HepG2 (cell line): ENCODE results near the gene NME2. TPM values are rescaled to one million over a fixed set of nuclear protein-coding genes. Genes with fewer than 3 reads are reported as not detected.

Experiments
- BORCS8-MEF2B ChIP-seq: sonication (generic); formaldehyde crosslinking; IDR thresholded peaks from 2 replicates; pipeline ENCODE4 v1.8.0; 2022; ENCODE audit warnings: mild to moderate bottlenecking, missing genetic modification reagents
- CHCHD3 ChIP-seq: sonication (generic); formaldehyde crosslinking; IDR thresholded peaks from 2 replicates; pipeline ENCODE4 v1.8.0; 2022; ENCODE audit warnings: mild to moderate bottlenecking, missing genetic modification reagents, moderate library complexity
- E2F1 ChIP-seq: sonication (generic); formaldehyde crosslinking; IDR thresholded peaks from 2 replicates; pipeline ENCODE4 v1.5.0; 2020; ENCODE audit warnings: missing genetic modification reagents
- ELF4 ChIP-seq: sonication (generic); formaldehyde crosslinking; IDR thresholded peaks from 2 replicates; pipeline ENCODE4 v1.5.0; 2020; ENCODE audit warnings: missing genetic modification reagents, mild to moderate bottlenecking, moderate library complexity, borderline replicate concordance
- MED8 ChIP-seq: sonication (generic); formaldehyde crosslinking; IDR thresholded peaks from 2 replicates; pipeline ENCODE4 v1.8.1; 2023; ENCODE audit warnings: mild to moderate bottlenecking, missing genetic modification reagents; ENCODE audit not compliant: insufficient replicate concordance
- NAIF1 ChIP-seq: sonication (generic); formaldehyde crosslinking; IDR thresholded peaks from 2 replicates; pipeline ENCODE4 v1.5.0; 2020; ENCODE audit warnings: mild to moderate bottlenecking, missing genetic modification reagents, borderline replicate concordance
- PAWR ChIP-seq: sonication (generic); formaldehyde crosslinking; IDR thresholded peaks from 2 replicates; pipeline ENCODE4 v1.4.0; 2020; ENCODE audit warnings: missing genetic modification reagents, mild to moderate bottlenecking, borderline replicate concordance
- POGZ ChIP-seq: sonication (generic); formaldehyde crosslinking; IDR thresholded peaks from 2 replicates; pipeline ENCODE4 v1.4.0; 2020; ENCODE audit warnings: mild to moderate bottlenecking, missing genetic modification reagents
- POLR2AphosphoS2 ChIP-seq: IDR thresholded peaks from 2 replicates; pipeline ENCODE4 v1.6.1; 2011; ENCODE audit warnings: low read depth, low read length, improper control_type of control experiment
- REL ChIP-seq: sonication (generic); formaldehyde crosslinking; conservative IDR thresholded peaks from 2 replicates; pipeline ENCODE4 v1.8.0; 2022; ENCODE audit warnings: mild to moderate bottlenecking, missing genetic modification reagents, moderate library complexity
- SIN3B ChIP-seq: fragments of 150-350 bp; IDR thresholded peaks from 2 replicates; pipeline ENCODE4 v1.6.1; 2014; ENCODE audit warnings: low read length
- SNAPC2 ChIP-seq: sonication (generic); formaldehyde crosslinking; IDR thresholded peaks from 2 replicates; pipeline ENCODE4 v1.8.1; 2022; ENCODE audit warnings: mild to moderate bottlenecking, missing genetic modification reagents
- SP2 ChIP-seq: sonication (generic); formaldehyde crosslinking; IDR thresholded peaks from 2 replicates; pipeline ENCODE4 v1.5.1; 2020; ENCODE audit warnings: mild to moderate bottlenecking, missing genetic modification reagents
- TBL1XR1 ChIP-seq: fragments of 150-350 bp; IDR thresholded peaks from 2 replicates; pipeline ENCODE4 v1.6.1; 2014; ENCODE audit warnings: borderline replicate concordance, low read length; ENCODE audit not compliant: partially characterized antibody
- XBP1 ChIP-seq: sonication (generic); formaldehyde crosslinking; IDR thresholded peaks from 2 replicates; pipeline ENCODE4 v1.5.0; 2020; ENCODE audit warnings: missing genetic modification reagents
- ZHX1 ChIP-seq: sonication (generic); formaldehyde crosslinking; IDR thresholded peaks from 2 replicates; pipeline ENCODE4 v1.8.1; 2022; ENCODE audit warnings: low read depth, mild to moderate bottlenecking, missing genetic modification reagents
- ZNF501 ChIP-seq: sonication (generic); formaldehyde crosslinking; IDR thresholded peaks from 2 replicates; pipeline ENCODE4 v1.5.1; 2020; ENCODE audit warnings: mild to moderate bottlenecking, moderate library complexity, missing genetic modification reagents
- ZNF605 ChIP-seq: sonication (generic); formaldehyde crosslinking; IDR thresholded peaks from 2 replicates; pipeline ENCODE4 v1.8.0; 2022; ENCODE audit warnings: mild to moderate bottlenecking, missing genetic modification reagents
- ZNF644 ChIP-seq: IDR thresholded peaks from 2 replicates; pipeline ENCODE4 v1.6.1; 2016; ENCODE audit warnings: low read depth
- ZNF746 ChIP-seq: sonication (generic); formaldehyde crosslinking; IDR thresholded peaks from 2 replicates; pipeline ENCODE4 v1.8.0; 2022; ENCODE audit warnings: mild to moderate bottlenecking, missing genetic modification reagents
- ZNF770 ChIP-seq: sonication (generic); formaldehyde crosslinking; IDR thresholded peaks from 2 replicates; pipeline ENCODE4 v1.5.0; 2020; ENCODE audit warnings: mild to moderate bottlenecking, missing genetic modification reagents
- ZSCAN25 ChIP-seq: sonication (generic); formaldehyde crosslinking; IDR thresholded peaks from 2 replicates; pipeline ENCODE4 v1.8.0; 2022; ENCODE audit warnings: mild to moderate bottlenecking, missing genetic modification reagents
- polyA plus RNA-seq, 8 experiments: library from polyadenylated mRNA; depleted of rRNA in 3 of 8; stranded (reverse) in 7 of 8; unstranded in 1 of 8; fragments of >200 nt; fragmentation: Illumina TruSeq in 4 of 8; extraction: Trizol in 4 of 8; gene quantifications; 2 replicates each; pipeline versions ENCODE4 v1.2.1 to v1.2.3, GENCODE V29; 2011 to 2016; ENCODE audit warnings: low read depth in 4 of 8, missing spikeins in 1 of 8, mixed read lengths in 1 of 8; ENCODE audit not compliant: insufficient read depth in 1 of 8
- total RNA-seq, 5 experiments: library from RNA; depleted of rRNA; stranded (reverse); fragments of >200 nt; fragmentation: Illumina TruSeq; extraction: Trizol; gene quantifications; 2 replicates each; pipeline ENCODE4 v1.2.3, GENCODE V29; 2016; ENCODE audit warnings: low read depth in 1 of 5

Gene NME2
- total and polyA plus RNA-seq, 2 of the 13 experiments (the other 11 are each of a cell fraction or from before 2014, with no cell fraction given): 790 to 1,213 TPM

- TF ChIP-seq ZNF605 (CRISPR knock-in tag) (0 out of 2 replicates have a peak, but pooled peaks have one; percentile 50), SNAPC2 (CRISPR knock-in tag) (no peak), ELF4 (peak; percentile 69; the same call in 1 of the 2 replicates), SIN3B (no peak; the same call in 1 of the 2 replicates), XBP1 (CRISPR knock-in tag) (no peak), REL (CRISPR knock-in tag) (no peak), PAWR (CRISPR knock-in tag) (no peak), ZNF644 (CRISPR knock-in tag) (no peak), CHCHD3 (no peak), ZNF770 (peak; percentile 65; the same call in 1 of the 2 replicates), BORCS8-MEF2B (CRISPR knock-in tag) (no peak), ZNF746 (CRISPR knock-in tag) (no peak), POLR2AphosphoS2 (no peak), NAIF1 (CRISPR knock-in tag) (no peak), ZHX1 (CRISPR knock-in tag) (no peak), MED8 (CRISPR knock-in tag) (peak; percentile 11), TBL1XR1 (no peak), POGZ (0 out of 2 replicates have a peak, but pooled peaks have one; percentile 31), ZNF501 (0 out of 2 replicates have a peak, but pooled peaks have one; percentile 16), SP2 (CRISPR knock-in tag) (no peak), E2F1 (CRISPR knock-in tag) (no peak), ZSCAN25 (CRISPR knock-in tag) (no peak; the same call in 1 of the 2 replicates)
Measured at GRCh38 chr17:51119415-51120356, 46.5 kb upstream of the NME2 start (continued).
